ENCODE results near the gene TNRC6B.

TNRC6B gene

GRCh38 chr22:40204321-40205116, 26.8 kb downstream of the TNRC6B start:
- Histone ChIP-seq H3K27me3 (ENCODE audit: control insufficient read depth, insufficient read depth, low read length) (no peaks in the 10 kb centered on the region), H3K4me3 (ENCODE audit: low read length) (no peak overlapping the region), H3K9ac (ENCODE audit: low read length) (no peak overlapping the region), H3K9me3 (ENCODE audit: control insufficient read depth, low read length) (no peaks in the 10 kb centered on the region), H3K4me1 (ENCODE audit: control insufficient read depth, insufficient read depth, low read length) (peaks cover 7% of the 10 kb centered on the region), H3K36me3 (ENCODE audit: control insufficient read depth, insufficient read depth, low read length) (no peaks in the 10 kb centered on the region)

- no peak overlapping the region for H3K9ac ChIP-seq (ENCODE audit: low read length)
- H3K4me3 ChIP-seq (ENCODE audit: low read length) = no peak overlapping the region
- no peaks in the 10 kb centered on the region for H3K36me3 ChIP-seq (ENCODE audit: control insufficient read depth, insufficient read depth, low read length)
- H3K27me3 ChIP-seq (ENCODE audit: control insufficient read depth, insufficient read depth, low read length) = no peaks in the 10 kb centered on the region
- no peaks in the 10 kb centered on the region for H3K9me3 ChIP-seq (ENCODE audit: control insufficient read depth, low read length)
- peaks cover 7% of the 10 kb centered on the region for H3K4me1 ChIP-seq (ENCODE audit: control insufficient read depth, insufficient read depth, low read length)
Measured at GRCh38 chr22:40206561-40206960, 28.8 kb downstream of the TNRC6B start.

GRCh38 chr22:40210818-40211217, 33.1 kb downstream of the TNRC6B start:
- Histone ChIP-seq H3K4me3 (ENCODE audit: low read length) (no peak overlapping the region), H3K36me3 (ENCODE audit: control insufficient read depth, insufficient read depth, low read length) (no peaks in the 10 kb centered on the region), H3K9ac (ENCODE audit: low read length) (no peak overlapping the region), H3K27me3 (ENCODE audit: control insufficient read depth, insufficient read depth, low read length) (no peaks in the 10 kb centered on the region), H3K9me3 (ENCODE audit: control insufficient read depth, low read length) (no peaks in the 10 kb centered on the region), H3K4me1 (ENCODE audit: control insufficient read depth, insufficient read depth, low read length) (peaks cover 7% of the 10 kb centered on the region)

GRCh38 chr22:40211476-40212054, 33.8 kb downstream of the TNRC6B start:
- Histone ChIP-seq H3K36me3 (ENCODE audit: control insufficient read depth, insufficient read depth, low read length) (no peaks in the 10 kb centered on the region), H3K9me3 (ENCODE audit: control insufficient read depth, low read length) (no peaks in the 10 kb centered on the region), H3K4me3 (ENCODE audit: low read length) (no peak overlapping the region), H3K27me3 (ENCODE audit: control insufficient read depth, insufficient read depth, low read length) (no peaks in the 10 kb centered on the region), H3K9ac (ENCODE audit: low read length) (no peak overlapping the region), H3K4me1 (ENCODE audit: control insufficient read depth, insufficient read depth, low read length) (peaks cover 7% of the 10 kb centered on the region)

- H3K4me1 ChIP-seq (ENCODE audit: control insufficient read depth, insufficient read depth, low read length) = peaks cover 7% of the 10 kb centered on the region
- no peaks in the 10 kb centered on the region for H3K36me3 ChIP-seq (ENCODE audit: control insufficient read depth, insufficient read depth, low read length)
- no peak overlapping the region for H3K4me3 ChIP-seq (ENCODE audit: low read length)
- H3K27me3 ChIP-seq (ENCODE audit: control insufficient read depth, insufficient read depth, low read length) = no peaks in the 10 kb centered on the region
- H3K9ac ChIP-seq (ENCODE audit: low read length) = no peak overlapping the region
- no peaks in the 10 kb centered on the region for H3K9me3 ChIP-seq (ENCODE audit: control insufficient read depth, low read length)
Measured at GRCh38 chr22:40212121-40212520, 34.4 kb downstream of the TNRC6B start.

- H3K4me3 ChIP-seq (ENCODE audit: low read length) = no peak overlapping the region
- no peak overlapping the region for H3K9ac ChIP-seq (ENCODE audit: low read length)
- H3K9me3 ChIP-seq (ENCODE audit: control insufficient read depth, low read length) = no peaks in the 10 kb centered on the region
Measured at GRCh38 chr22:40213478-40213877, 35.8 kb downstream of the TNRC6B start.

GRCh38 chr22:40215266-40215665, 37.5 kb downstream of the TNRC6B start:
- H3K27me3 ChIP-seq (ENCODE audit: control insufficient read depth, insufficient read depth, low read length) = no peaks in the 10 kb centered on the region
- H3K36me3 ChIP-seq (ENCODE audit: control insufficient read depth, insufficient read depth, low read length) = no peaks in the 10 kb centered on the region
- no peaks in the 10 kb centered on the region for H3K9me3 ChIP-seq (ENCODE audit: control insufficient read depth, low read length)
- H3K9ac ChIP-seq (ENCODE audit: low read length) = no peak overlapping the region
- H3K4me1 ChIP-seq (ENCODE audit: control insufficient read depth, insufficient read depth, low read length) = peaks cover 24% of the 10 kb centered on the region
- H3K4me3 ChIP-seq (ENCODE audit: low read length) = no peak overlapping the region

More at GRCh38 chr22:40213478-40213877, 35.8 kb downstream of the TNRC6B start:
- no peaks in the 10 kb centered on the region for H3K27me3 ChIP-seq (ENCODE audit: control insufficient read depth, insufficient read depth, low read length)
- H3K36me3 ChIP-seq (ENCODE audit: control insufficient read depth, insufficient read depth, low read length) = no peaks in the 10 kb centered on the region
- peaks cover 10% of the 10 kb centered on the region for H3K4me1 ChIP-seq (ENCODE audit: control insufficient read depth, insufficient read depth, low read length)

- no peaks in the 10 kb centered on the region for H3K27me3 ChIP-seq (ENCODE audit: control insufficient read depth, insufficient read depth, low read length)
- peaks cover 26% of the 10 kb centered on the region for H3K4me1 ChIP-seq (ENCODE audit: control insufficient read depth, insufficient read depth, low read length)
Measured at GRCh38 chr22:40216041-40216756, 38.5 kb downstream of the TNRC6B start.

GRCh38 chr22:40218152-40218551, 40.4 kb downstream of the TNRC6B start:
- Histone ChIP-seq H3K4me1 (ENCODE audit: control insufficient read depth, insufficient read depth, low read length) (peaks cover 19% of the 10 kb centered on the region), H3K9me3 (ENCODE audit: control insufficient read depth, low read length) (no peaks in the 10 kb centered on the region), H3K4me3 (ENCODE audit: low read length) (no peak overlapping the region), H3K27me3 (ENCODE audit: control insufficient read depth, insufficient read depth, low read length) (no peaks in the 10 kb centered on the region), H3K36me3 (ENCODE audit: control insufficient read depth, insufficient read depth, low read length) (no peaks in the 10 kb centered on the region), H3K9ac (ENCODE audit: low read length) (no peak overlapping the region)

More at GRCh38 chr22:40216041-40216756, 38.5 kb downstream of the TNRC6B start:
- H3K9ac ChIP-seq (ENCODE audit: low read length) = no peak overlapping the region
- no peaks in the 10 kb centered on the region for H3K9me3 ChIP-seq (ENCODE audit: control insufficient read depth, low read length)
- no peaks in the 10 kb centered on the region for H3K36me3 ChIP-seq (ENCODE audit: control insufficient read depth, insufficient read depth, low read length)
- H3K4me3 ChIP-seq (ENCODE audit: low read length) = no peak overlapping the region

GRCh38 chr22:40218723-40219294, 41.1 kb downstream of the TNRC6B start:
- Histone ChIP-seq H3K4me3 (ENCODE audit: low read length) (no peak overlapping the region), H3K27me3 (ENCODE audit: control insufficient read depth, insufficient read depth, low read length) (no peaks in the 10 kb centered on the region), H3K9ac (ENCODE audit: low read length) (no peak overlapping the region), H3K4me1 (ENCODE audit: control insufficient read depth, insufficient read depth, low read length) (peaks cover 19% of the 10 kb centered on the region), H3K9me3 (ENCODE audit: control insufficient read depth, low read length) (no peaks in the 10 kb centered on the region), H3K36me3 (ENCODE audit: control insufficient read depth, insufficient read depth, low read length) (no peaks in the 10 kb centered on the region)

- no peaks in the 10 kb centered on the region for H3K9me3 ChIP-seq (ENCODE audit: control insufficient read depth, low read length)
- H3K4me3 ChIP-seq (ENCODE audit: low read length) = no peak overlapping the region
- no peaks in the 10 kb centered on the region for H3K36me3 ChIP-seq (ENCODE audit: control insufficient read depth, insufficient read depth, low read length)
- H3K4me1 ChIP-seq (ENCODE audit: control insufficient read depth, insufficient read depth, low read length) = peaks cover 19% of the 10 kb centered on the region
- no peak overlapping the region for H3K9ac ChIP-seq (ENCODE audit: low read length)
- H3K27me3 ChIP-seq (ENCODE audit: control insufficient read depth, insufficient read depth, low read length) = no peaks in the 10 kb centered on the region
Measured at GRCh38 chr22:40220316-40221054, 42.8 kb downstream of the TNRC6B start.
